ENCODE measurements around the gene DBX1.
"Not testable (repeated sequence)": the region's sequence is repeated elsewhere in the genome, so short reads cannot be mapped to it uniquely, and the experiment has no call there.

DBX1 gene

DNA sequence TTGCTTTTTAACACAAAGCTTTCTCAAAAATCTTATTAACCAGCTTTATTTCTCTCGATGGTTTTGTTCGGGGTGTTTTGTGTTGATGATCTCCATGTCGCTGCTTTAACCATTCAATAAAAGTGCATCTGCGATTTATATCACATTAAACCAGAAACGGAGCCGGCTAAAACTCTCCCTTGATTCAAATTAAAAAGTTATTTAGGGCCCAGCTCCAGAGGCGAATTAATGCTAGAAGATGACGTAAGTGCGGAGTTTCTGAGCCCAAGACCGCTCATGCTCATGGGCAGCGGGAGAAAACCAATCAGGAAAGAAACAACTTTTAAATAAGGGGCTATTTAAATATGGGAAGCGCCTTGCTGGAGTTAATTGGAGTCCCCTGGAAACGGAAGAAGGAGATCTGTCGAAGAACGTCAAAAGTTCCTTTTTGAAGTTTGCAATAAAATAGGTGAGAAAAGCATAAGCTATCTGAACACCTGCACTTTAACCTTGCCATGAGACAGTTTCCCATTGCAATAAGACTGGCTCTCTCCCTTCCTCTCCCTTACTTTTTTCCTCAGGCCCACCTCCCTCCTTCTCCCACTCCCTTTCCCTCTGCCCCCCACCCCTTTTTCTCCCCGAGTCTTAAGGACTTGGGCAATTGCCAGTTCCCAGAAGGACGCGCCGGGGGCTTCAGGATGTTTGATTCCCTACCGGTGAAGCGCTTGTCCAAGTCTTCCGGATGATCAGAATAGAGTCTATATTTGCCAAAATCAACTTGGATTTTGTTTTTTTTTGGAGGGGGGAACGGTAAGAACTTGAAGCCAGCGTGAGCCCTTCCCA, 1.9 kb upstream of the DBX1 start:
- DNase-seq (ENCODE audit: low read depth, low spot score) = peak; percentile 9

- DNase-seq (ENCODE audit: low read depth, low spot score) = peak; percentile 86
Observed at GRCh38 chr11:20161230-20161918, 1.1 kb upstream of the DBX1 start.

GRCh38 chr11:20159466-20160381, 551 bp downstream of the DBX1 start:
- DNase-seq (ENCODE audit: low read depth, low spot score) = no peak

GRCh38 chr11:20158597-20159257, 1.5 kb downstream of the DBX1 start:
- peak; percentile 88 for DNase-seq (ENCODE audit: low read depth, low spot score)

- DNase-seq (ENCODE audit: low read depth, low spot score) = no peak
Observed at GRCh38 chr11:20157728-20158127, 2.5 kb downstream of the DBX1 start.

GRCh38 chr11:20156876-20157613, 3.2 kb downstream of the DBX1 start:
- peak; percentile 42 for DNase-seq (ENCODE audit: low read depth, low spot score)

- peak; percentile 33 for DNase-seq (ENCODE audit: low read depth, low spot score)
Observed at GRCh38 chr11:20156280-20156875, 3.9 kb downstream of the DBX1 start.

DNA sequence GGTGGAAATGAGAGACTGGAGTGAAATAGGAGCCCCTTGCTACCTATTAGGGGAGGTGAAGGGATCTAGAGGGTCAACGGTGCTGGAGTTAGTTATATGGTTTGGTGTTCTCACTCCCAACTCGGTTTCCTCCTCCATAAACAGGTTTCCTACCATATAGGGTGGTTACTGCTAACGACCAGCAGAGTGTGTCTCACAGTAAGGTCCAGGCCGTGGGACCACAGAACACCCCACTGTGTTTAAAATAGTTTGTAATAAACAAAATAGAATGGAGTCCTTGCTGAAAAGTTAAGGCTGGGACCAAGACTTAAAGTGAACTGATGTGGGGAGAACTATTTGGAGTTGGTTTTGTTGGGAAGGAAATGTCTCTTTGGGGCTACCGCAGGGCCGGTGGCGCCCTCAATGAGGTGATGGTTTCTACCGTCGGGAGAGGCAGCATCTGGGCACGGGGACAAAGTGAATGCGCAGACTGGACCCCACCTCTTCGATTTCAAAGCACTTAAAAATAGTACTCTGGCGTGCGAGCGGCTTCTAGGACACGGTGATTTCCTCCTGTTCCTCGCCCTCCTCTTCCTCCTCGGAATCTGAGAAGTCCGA, 4.5 kb downstream of the DBX1 start:
- DNase-seq (ENCODE audit: low read depth, low spot score) = peak; percentile 29

DNA sequence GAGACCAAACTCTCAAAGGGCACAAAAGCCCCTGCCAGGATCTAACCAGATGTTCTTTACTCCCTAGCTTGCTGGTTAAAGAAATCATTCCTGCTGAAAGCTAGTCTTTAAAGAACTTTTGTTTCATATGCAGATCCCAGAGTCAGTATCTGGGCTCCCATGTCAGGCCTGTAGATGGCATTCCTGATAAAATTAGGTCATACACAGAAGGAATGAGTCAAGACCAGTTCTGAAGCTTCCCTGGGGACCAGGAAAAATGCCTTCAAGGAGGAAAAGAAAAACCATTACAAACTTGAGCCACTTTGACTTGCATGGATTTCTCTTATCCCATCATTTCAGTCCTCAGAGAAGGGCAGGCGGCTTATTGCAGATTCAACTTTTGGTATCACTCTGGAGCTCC, 5.9 kb downstream of the DBX1 start:
- peak; percentile 55 for DNase-seq (ENCODE audit: low read depth, low spot score)

DNA sequence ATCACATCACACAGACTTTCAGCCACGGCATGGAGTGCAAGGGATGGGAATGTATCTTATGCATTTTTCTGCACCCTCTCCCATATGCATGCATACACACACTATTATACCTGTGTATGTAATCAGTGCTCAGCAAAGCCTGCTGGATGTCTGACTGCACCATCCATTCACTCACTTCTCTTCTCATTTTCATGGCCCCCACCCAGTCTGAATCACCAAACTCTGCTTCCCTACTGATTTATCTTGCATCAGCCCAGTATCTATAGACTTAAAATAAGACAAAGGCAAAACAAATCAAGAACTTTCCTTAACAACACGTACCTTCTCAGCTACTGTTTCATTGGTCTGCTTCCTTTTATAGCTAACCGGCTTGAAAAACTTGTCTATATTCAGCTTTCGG, 21.6 kb downstream of the DBX1 start:
- DNase-seq (ENCODE audit: low read depth, low spot score) = no peak

- no peak for DNase-seq (ENCODE audit: low read depth, low spot score)
Observed at GRCh38 chr11:20137637-20138036, 22.6 kb downstream of the DBX1 start.

DNA sequence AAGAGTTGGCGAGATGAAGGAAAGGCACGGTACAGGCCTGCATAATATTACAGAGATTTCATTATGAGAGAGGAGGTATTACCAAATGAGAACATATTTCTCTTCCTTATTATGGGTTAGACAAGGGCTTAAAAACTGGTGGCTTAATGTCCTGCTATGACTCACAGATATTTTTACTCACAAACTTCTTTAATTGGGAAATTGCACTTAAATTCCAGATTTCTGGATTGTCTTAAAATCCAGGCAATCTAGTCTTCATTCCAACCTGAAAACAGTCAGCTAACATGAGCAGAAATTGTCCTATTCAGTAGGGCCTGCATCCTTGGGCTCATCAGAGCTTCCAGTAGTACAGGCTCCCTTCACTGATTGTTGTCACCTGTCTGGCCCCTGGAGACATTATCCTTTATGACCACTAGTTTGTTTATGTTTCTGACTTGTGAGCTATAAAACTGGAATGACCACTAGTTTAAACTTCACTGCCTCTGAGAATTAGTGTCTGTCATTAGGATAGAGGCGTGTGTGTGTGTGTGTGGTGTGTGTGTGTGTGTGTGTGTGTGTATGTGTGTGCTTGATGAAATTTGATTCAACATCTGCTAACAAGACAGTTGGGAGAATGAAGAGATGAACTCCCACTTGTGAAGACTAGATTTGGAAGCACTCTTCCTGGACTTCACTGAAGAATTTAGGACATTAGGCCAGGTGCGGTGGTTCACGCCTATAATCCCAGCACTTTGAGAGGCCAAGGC, 25.1 kb downstream of the DBX1 start:
- peak; percentile 11 for DNase-seq (ENCODE audit: low read depth, low spot score)

DNA sequence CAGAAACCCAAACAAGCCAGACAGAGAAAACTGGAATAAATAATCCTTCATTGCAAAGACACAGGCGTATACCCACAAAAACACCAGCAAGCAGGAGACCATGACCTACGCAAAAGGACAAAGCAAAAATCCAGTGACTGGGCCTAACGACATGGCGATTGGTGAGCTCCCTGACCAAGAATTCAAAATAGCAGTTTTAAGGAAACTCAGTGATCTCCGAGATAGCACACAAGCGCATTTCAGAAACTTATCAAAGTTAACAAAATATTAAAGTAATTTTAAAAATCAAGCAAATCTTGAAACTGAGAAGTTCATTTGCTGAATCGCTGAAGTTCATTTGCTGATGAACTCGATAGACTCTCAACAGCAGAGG, 27.6 kb downstream of the DBX1 start:
- DNase-seq (ENCODE audit: low read depth, low spot score) = no peak

- peak; percentile 90 for DNase-seq (ENCODE audit: low read depth, low spot score)
Observed at GRCh38 chr11:20131788-20132666, 28.2 kb downstream of the DBX1 start.

GRCh38 chr11:20129665-20130064, 30.6 kb downstream of the DBX1 start:
- no peak for DNase-seq (ENCODE audit: low read depth, low spot score)

- DNase-seq (ENCODE audit: low read depth, low spot score) = not testable (repeated sequence)
Observed at GRCh38 chr11:20128528-20128825, 31.8 kb downstream of the DBX1 start.

GRCh38 chr11:20127671-20128527, 32.4 kb downstream of the DBX1 start:
- DNase-seq (ENCODE audit: low read depth, low spot score) = peak; percentile 84

GRCh38 chr11:20126724-20127123, 33.6 kb downstream of the DBX1 start:
- no peak for DNase-seq (ENCODE audit: low read depth, low spot score)
